Fibroblast of peridontal ligament (primary cell): ENCODE results near the gene CTSS.
"Not testable (repeated sequence)": the region's sequence is repeated elsewhere in the genome, so short reads cannot be mapped to it uniquely, and the experiment has no call there.

ENCODE experiments used
- DNase-seq: peaks from one replicate; pipeline ENCODE4 v3.0.0-alpha.2; 2010; ENCODE audit errors: extremely low read depth

Gene CTSS

DNA sequence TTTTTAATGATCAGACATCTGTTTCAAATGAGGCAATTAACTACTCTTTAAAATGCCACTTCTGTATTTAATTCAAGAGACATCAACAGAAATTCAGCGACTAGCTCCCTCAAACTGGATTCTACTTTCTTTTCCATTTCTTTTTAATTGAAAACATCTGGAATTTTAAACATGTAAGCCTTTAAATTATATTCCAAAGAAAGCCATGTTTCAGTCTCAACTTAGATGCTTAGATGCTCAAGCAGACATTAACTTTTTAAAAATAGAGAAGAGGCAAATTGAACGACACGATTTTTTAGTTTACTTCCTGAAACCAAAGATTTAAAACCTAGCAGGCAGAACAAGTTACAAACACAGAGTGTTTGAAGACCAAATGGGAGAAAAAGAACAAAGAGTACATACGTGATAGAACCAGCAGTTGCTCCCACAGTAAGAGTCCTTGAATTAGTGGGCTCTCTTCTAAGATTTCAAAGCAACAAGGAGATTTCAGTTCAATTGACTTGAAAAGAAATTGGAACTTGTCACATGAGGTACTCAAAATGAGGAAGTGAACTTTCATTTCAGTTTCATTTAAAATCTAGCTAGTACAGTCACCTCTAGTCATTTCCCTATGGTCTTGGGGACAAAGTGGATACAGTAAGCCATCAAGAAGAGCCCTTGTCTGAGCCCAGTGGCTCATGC lies at the start of gene CTSS:
TSS of gene CTSS (minus strand) at position 483 of the 681 bp plus-strand sequence. CDS start 1,015 bp downstream, outside the sequence.
- DNase-seq, result peak; percentile 77

DNA sequence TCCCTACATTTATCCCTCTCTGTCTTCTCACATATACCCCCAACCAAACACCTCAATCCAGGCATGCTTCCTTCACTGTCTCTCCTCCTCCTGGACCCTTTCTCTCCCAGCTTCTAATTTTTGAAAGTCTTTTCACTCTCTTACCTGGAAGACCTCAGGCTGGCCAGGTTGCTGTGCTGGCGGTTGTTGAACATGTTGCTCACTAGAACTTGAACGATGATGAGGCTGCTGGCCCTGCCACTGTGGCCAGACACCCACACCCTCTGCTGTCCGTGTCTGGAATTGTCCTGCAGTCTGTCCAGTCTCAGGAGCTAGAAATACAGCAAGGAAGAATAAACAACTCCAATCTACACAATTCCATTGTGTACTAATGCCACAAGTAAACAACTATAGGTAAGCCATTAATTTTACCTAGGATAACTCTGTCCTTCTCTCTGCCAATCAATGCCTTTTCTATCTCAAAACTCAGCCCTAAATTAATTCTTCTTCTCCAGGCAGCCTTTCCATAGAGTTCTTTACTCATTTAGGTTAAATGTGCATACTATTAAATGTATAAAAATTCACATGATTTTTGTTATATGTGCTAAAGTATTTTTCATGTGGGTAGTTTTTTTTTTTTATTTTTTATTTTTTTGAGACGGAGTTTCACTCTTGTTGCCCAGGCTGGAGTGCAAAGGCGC lies 47.6 kb upstream of the CTSS start:
- peak; percentile 73 for DNase-seq

DNA sequence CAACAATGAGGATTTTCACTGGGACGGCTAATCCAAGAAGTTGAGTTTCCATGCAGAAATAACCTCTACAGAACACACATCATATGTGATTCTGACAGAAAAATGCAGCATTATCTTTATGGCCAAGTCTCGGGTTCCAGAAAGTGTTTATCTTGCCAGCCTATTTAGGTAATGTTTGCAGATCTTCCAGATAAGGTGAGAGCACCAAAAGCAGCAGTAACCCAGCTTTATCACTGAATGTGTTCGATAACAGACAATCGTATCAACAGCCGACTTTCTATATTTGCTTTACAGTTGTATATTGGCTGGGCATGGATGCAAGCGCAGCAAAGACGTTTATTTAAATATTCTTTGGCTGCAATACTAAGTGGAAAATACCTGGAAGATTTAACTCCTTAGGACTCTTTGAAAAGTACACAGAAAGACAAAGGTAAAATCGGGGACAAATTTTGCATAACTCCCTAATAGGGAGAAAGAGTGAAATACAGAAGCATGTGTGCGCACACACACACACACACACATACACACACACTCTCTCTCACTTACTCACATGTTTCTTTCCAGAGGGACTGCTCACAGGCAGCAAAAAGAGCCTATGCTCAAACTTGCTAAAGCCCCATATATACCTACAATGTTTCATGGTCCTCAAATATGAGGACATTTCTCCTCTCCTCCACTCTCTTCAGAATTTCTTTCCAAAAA lies 45.5 kb upstream of the CTSS start:
- no peak for DNase-seq

DNA sequence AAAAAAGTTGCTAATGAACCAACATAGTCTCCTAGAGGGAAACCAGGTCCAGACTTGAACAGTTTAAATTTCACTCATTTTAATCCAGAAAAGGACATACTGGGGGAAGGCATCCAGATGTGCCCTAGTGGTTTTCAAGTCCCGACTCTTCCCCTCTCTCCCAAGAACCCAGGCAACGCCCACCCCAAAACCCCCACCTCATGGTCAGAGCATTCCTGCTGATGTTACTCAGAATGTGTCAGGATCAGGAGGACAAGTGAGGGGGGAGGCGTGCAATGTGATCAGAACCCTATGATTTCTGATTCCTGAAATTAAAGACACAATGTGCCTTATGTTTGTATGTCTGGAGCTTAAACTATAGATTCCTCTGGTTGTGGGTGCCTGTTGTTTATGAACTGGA lies 44.1 kb upstream of the CTSS start:
- DNase-seq, result peak; percentile 91

DNA sequence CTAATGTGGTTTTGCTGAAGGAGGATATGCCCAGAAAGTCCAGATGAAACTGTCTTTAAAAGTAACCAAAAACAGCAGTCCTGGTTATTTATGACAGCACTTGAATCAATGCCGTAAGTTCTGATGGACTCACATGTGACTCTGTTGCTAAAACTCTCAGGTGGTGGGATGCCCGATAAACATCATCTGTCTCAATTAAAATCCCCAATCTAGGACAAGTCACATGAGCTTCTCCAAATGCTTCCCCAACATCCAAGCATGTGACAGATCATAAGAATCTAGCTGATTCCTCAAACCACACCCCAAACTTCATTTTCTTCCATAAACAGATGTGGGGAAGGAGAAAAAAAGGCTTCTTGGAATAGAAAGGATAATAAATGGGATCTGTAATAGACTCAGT lies 43.3 kb upstream of the CTSS start:
- DNase-seq, result peak; percentile 82

DNA sequence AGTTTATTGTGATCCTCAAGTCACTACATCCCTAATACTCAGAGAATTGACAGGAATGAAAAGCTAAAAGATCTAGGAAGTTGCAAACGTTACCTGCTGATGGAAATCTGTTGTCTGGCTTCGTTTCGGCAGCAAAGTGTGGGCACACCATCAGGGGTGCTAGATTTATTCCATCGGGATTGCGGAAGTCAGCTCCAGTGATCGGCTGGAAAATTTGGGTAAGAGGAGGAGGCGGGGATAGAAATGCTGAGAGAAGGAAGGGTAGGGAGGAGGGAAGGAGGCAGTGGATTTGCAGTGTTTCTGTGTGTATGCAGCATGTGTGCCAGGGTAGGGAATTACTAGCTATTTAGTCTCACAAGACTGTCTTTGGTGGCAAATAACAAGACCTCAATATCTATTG lies 42.5 kb upstream of the CTSS start, which contains the start of gene CTSK:
TSS of gene CTSK (minus strand) at position 140 of the 400 bp plus-strand sequence. CDS start 1,455 bp downstream, outside the sequence.
- DNase-seq, result peak; percentile 78

DNA sequence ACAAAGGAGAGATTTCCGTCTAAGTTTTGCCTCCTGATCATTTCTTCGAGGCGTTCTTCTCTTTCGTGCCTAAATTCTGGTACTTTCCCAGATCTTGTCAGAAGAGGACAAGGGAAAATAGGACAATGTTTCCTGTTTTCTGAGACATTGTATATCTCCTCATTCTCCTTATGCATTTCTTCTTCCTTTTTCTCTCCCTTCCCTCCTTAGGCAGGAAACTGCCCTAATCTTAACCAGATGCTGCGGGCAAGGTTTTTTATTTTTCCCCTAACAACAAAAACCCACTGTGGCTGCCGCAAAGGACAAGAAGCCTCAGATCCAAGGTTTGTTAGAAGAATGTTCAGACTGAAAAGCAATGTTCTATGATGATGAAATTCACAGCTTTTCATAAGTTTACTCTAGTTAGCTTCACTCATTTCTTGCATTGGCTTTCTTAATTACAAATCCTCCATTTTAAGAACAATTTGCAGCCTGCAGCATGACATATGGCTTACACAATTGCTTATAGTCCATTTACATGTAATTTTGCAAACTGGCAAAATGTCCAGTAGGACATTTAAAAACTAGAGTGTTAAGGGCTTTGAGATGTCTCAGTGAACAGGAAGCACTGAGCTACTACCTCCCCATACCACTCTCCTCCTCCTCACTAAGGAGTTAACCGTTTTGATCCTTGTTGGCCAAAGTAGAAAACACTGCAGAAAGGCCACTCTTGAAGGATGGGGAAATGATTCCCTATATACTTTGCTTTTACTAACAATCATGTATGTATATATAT lies 41.9 kb upstream of the CTSS start:
- DNase-seq, result peak; percentile 57

DNA sequence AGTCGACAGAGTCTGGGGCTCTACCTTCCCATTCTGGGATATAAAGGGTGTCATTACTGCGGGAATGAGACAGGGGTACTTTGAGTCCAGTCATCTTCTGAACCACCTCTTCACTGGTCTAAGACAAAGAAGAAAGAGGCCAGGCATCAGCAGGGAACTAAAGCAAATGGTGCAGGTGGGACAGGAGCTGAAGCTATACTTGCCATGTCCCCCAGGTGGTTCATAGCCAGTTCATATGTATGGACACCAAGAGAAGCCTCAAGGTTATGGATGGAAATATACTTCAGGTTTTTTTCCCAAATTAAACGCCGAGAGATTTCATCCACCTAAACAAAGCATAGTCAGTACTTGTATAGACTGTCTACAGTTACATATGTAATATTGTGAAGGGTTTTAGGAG lies 40.3 kb upstream of the CTSS start:
- DNase-seq, result no peak

DNA sequence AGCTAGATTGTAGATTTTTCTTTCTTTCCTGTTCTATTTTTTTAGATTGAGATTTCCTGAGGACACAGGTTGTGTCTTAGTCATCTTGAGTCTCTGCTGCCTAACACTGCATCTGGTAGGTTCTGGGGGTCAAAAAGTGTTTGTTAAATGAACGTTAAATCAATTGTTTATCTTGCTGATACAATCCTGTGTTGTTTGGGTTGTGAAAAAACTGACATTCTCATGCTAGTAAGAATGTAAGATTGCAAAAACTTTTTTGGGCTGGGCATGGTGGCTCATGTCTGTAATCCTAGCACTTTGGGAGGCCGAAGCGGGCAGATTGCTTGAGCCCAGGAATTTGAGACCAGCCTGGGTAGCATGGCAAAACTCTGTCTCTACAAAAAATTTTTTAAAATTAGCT lies 39.1 kb upstream of the CTSS start:
- no peak for DNase-seq

DNA sequence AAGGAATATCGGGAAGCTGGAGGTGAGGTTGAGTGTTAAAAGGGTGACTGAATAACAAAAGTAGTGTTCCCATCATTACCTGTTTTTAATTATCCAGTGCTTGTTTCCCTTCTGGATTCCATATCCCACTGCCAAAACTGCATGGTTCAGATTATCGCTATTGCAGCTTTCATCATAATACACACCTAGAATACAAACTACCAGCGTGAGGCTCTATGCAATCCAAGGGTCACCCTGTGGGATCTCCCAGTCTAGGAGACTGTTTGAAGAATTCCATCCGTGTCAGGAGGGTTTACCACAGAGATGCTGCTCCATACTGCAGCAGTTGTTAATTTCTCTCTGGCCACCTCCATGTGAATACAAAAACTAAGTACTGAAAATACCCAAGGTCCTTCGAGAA lies 33.5 kb upstream of the CTSS start:
- no peak for DNase-seq

DNA sequence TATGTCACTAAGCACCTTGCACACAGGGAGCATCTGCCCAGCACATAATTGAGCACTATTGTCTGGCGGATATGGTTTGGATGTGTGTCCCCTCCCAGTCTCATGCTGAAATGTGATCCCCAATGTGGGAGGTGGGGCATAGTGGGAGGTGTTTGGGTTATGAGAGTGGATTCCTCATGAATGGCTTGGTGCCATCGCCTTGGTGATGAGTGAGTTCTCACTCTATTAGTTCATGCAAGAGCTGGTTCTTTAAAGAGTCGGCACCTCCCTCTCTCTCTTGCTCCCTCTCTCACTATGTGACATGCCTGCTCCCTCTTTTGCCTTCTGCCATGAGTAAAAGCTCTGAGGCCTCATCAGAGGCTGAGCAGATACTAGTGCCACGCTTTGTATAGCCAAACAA lies 32.9 kb upstream of the CTSS start:
- no peak for DNase-seq

DNA sequence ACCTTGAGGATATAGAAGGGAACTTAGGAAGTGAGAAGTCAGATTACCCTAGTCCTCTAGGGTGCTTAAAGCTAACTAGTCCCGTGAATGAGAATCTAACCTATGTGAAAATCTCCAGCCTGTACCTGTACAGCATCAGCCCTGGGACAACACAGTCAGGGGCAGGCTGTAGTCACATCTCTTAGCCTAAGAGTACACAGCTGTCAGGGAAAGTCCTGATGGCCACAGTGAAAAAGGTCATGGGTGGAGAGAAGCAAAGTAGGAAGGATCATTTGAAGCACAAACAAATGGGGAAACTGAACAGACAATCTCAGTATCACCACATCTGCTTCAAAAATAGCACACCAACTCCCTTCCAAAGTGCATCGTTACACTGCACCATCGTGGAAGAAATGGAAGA lies 30.8 kb upstream of the CTSS start:
- DNase-seq, result no peak

DNA sequence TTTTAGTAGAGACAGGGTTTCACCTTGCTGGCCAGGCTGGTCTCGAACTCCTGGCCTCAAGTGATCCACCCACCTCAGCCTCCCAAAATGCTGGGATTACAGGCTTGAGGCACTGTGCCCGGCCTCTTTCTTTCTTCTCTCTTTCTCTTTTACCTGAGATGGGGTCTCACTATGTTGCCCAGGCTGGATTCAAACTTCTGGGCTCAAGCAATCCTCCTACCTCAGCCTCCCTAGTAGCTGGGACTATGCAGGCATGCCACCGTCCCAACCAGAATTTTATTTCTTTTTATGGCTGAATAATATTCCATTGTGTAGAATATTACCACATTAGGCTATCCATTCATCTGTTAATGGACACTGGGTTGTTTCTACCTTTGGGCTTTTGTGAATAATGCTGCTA lies 28.2 kb upstream of the CTSS start:
- DNase-seq, result not testable (repeated sequence)

DNA sequence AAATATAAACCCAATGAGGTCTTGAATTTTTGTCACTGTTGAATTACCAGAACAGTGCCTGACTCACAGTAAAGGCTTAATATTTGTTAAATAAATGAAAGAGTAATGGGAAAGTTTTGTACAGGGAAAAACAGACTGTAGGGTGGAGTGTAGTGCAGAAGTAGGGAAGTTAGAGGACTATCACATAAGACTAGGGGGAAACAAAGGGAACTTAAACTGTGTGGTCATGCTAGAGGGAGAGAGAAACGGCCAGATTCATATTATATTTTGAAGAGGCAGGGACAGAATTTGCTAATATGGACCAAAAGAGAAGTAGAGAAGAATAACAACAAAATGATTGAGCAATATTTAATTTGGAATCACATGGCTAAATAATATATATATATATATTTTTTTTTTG lies 27.6 kb upstream of the CTSS start:
- no peak for DNase-seq

DNA sequence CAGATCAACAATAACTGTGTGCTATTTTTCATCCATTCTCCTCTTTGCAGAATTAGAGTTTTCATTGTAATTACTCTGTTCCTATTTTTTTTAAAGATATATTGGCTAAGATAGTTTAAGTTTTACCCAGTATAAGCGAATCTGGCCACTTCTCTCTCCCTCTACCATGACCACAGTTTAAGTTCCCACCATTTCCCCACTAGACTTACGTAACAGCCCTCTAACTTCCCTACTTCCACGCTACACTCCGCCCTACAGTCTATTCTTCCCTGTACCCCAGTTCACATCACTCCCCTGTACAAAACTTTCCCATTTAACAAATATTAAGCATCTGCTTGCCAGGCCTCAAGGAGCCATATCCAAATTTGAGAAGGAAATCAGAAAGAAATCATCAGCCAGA lies 26.0 kb upstream of the CTSS start:
- no peak for DNase-seq

DNA sequence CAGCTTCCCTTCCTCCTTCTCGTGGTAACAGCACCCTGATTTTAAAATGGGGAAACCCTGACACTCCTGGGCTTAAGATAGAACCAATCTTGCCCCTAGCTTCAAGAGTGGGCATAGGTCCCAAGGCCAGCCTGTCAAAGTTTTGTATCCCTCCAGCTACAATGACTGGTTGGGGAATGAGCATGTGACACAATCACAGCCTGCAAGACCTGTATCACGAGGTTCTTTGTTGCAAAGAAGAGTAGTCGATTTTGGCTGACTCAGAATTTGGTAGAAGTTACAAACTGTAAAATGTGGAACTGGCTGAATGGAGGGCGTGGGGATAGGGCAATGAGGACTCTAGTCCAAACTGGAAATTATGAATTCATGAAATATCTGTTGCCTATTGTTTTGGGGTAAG lies 23.8 kb upstream of the CTSS start:
- DNase-seq, result no peak

DNA sequence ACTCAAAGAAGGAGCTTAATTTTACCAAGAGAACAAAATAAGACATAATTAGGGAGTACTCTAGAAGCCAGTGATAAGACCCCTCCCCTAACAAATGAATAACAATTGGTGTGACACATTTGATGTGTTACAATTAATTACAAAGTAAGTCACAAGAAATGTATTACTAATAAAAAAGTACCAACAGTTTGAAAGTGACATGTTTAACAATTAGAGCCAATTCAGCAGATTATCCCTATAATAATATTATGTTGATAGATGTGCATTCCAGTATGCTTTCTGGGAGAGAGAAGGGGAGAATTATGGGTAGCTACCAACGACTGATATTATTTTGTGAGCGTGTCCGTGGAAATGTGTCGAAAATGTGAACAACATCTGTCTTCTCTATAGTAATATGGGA lies 23.4 kb upstream of the CTSS start:
- DNase-seq, result no peak

DNA sequence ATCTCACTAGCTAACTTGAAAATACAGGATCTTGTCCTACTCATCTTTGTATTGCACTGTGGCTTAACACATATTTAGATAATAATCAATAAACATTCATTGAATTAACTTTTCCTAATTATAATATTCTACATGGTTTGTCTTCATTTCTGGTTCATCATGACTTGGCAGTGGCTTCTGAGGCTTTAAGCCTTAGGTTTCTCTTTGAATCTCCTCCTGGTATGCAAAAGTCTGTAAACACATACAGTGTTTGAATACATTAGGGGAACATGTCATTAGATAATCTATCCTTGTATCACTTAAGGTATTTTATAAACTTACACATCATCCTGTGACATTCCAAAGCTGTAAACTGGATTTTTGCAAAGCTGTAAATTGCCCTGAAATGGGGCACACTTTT lies 21.9 kb upstream of the CTSS start:
- no peak for DNase-seq

DNA sequence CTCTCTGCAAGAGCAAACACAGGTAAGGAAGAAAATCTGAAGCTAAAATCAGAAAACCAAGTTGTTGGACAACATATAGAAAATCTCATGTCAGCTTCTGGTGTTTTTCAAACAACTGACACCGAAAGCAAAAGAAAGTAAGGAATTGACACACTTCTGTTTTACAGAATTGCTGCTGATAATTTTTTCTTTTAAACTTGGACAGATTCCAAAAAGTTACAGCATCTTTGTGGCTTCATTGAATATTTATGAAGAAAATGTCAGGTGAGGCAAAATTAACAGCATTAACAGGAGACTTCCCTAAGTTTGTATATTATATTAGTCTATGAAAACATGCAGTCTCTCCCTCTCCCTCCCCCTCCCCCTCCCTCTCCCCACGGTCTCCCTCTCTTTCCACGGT lies 14.9 kb upstream of the CTSS start:
- DNase-seq, result no peak

DNA sequence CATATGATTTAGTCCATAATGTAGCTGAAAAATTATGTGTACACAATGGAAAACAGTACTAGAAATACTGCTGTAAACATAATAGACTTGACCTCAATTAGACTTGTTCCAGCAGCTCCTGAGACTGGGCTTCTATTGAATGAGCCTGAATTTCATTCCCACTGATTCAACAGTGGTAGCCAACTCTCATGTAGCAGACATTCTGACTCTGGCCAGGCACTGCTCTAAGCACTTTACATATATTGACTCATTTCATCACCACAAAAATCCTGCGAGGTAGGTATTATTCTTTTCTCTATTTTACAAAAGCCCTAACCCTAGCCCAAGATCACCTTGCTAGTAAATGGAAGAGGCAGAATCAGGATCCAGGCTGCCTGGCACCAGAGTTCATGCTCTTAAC lies 12.8 kb upstream of the CTSS start:
- DNase-seq, result no peak

DNA sequence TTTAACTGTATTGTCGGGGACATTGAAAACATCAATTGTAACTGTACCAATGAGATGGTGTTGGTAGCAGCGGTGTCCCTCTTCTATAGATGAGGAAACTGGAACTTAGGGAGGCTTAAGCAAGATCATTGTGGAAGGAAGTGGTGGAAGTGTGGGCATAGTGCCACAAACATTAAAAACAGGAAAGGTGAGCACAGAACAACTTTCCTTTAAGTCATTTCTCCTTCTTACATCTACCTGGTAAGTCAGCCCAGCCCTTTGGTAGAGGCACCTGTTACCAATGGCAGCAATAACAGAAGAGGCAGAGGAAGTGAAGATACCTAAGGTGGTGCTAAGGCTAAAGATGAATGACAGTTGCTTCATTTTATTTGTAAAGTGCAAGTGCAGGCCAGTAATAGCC lies 12.0 kb upstream of the CTSS start:
- DNase-seq, result no peak

DNA sequence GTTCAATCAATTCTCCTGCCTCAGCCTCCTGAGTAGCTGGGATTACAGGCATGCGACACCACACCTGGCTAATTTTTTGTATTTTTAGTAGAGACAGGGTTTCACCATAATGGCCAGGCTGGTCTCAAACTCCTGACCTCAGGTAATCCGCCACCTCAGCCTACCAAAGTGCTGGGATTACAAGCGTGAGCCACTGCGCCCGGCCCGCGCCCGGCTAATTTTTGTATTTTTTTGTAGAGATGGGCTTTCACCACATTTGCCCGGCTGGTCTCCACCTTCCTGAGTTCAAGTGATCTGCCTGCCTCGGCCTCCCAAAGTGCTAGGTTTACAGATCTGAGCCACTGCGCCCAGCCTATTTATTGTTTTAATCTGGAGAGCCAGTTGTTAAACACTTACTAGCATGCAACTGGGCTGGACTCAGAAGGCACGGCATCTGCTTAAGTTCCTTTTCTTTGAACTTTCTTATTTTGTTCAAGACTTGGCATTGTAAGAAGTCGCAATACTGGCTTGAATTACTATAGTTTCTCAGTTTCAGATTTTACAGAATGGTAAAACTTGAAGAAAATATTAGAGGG lies 10.4 kb upstream of the CTSS start:
- not testable (repeated sequence) for DNase-seq
